ENCODE results near the gene MUC12. TPM values are rescaled to one million over a fixed set of nuclear protein-coding genes. Genes with fewer than 3 reads are reported as not detected.

The MUC12 gene
- polyA plus RNA-seq, 1 donor (not counting 4 experiments of a cell fraction or from before 2014, with no cell fraction given): 0.24 TPM

- Histone ChIP-seq H4K20me1 (ENCODE audit: control insufficient read depth, extremely low read depth, insufficient read depth, low read length) (no peaks in the 10 kb centered on the region), H3K4me1 (ENCODE audit: control insufficient read depth, extremely low read depth, insufficient read depth, low read length) (no peaks in the 10 kb centered on the region), H3K4me2 (ENCODE audit: control insufficient read depth, extremely low read depth, insufficient read depth, low read depth, low read length) (no peak within 1 kb of the TSS), H3K9me3 (ENCODE audit: control insufficient read depth, low read depth, low read length) (no peaks in the 10 kb centered on the region), H3K27me3 (ENCODE audit: control insufficient read depth, extremely low read depth, insufficient read depth, low read length) (peaks cover 15% of the 10 kb centered on the region), H3K27ac (ENCODE audit: control insufficient read depth, insufficient read depth, low read length) (no peak within 1 kb of the TSS), H3K4me3 (ENCODE audit: control insufficient read depth in 2 of 3, extremely low read depth in 1 of 3, insufficient read depth in 2 of 3, low read depth in 1 of 3, low read length in 3 of 3) (no peak within 1 kb of the TSS), H3K36me3 (ENCODE audit: control insufficient read depth in 2 of 2, extremely low read depth in 1 of 2, insufficient read depth in 2 of 2, low read length in 2 of 2) (no peaks in the 10 kb centered on the region), H2AFZ (ENCODE audit: control insufficient read depth, low read length) (no peak within 1 kb of the TSS), H3K9ac (ENCODE audit: control insufficient read depth, extremely low read depth, insufficient read depth, low read length) (no peak within 1 kb of the TSS), H3K79me2 (ENCODE audit: control insufficient read depth, insufficient read depth, low read length) (no peaks in the 10 kb centered on the region), H3K9me1 (ENCODE audit: control insufficient read depth, extremely low read depth, insufficient read depth, low read length) (no peaks in the 10 kb centered on the region)
- dilution Hi-C loops (cut with MboI; ENCODE audit: extremely low pct_ligation_motif_present, low sequenced_read_pairs): loop anchor here (10.0 kb wide), 1 partner anchor 65 kb away; the partner anchor contains the start of gene UFSP1
- DNase-seq (ENCODE audit: low read depth, low spot score) (no peak), FAIRE-seq (no peak)
- no peak for TF ChIP-seq CTCF (optimal IDR thresholded peaks at IDR 0.05 in 1 of 3, IDR thresholded peaks at IDR 0.05 in 1 of 3, conservative IDR thresholded peaks at IDR 0.05 in 1 of 3; ENCODE audit: extremely low read depth in 1 of 3, insufficient read depth in 2 of 3, low read length in 3 of 3)
- TF ChIP-seq EZH2 (IDR thresholded peaks at IDR 0.05; ENCODE audit: low read length): no peak
These were observed 20.0 kb upstream of the MUC12 start, which contains the start of gene MUC3A for GRCh38 chr7:100949227-100949932. MUC3A (plus strand) TSS chr7:100949534; CDS start chr7:100949625, 91 bp downstream.

- H3K27me3 ChIP-seq (ENCODE audit: control insufficient read depth, extremely low read depth, insufficient read depth, low read length): peaks cover 15% of the 10 kb centered on the region
- H4K20me1 ChIP-seq (ENCODE audit: control insufficient read depth, extremely low read depth, insufficient read depth, low read length): no peaks in the 10 kb centered on the region
- FAIRE-seq: no peak
- dilution Hi-C loops (cut with MboI; ENCODE audit: extremely low pct_ligation_motif_present, low sequenced_read_pairs): loop anchor here (10.0 kb wide), 1 partner anchor 65 kb away; the partner anchor contains the start of gene UFSP1
- H3K4me1 ChIP-seq (ENCODE audit: control insufficient read depth, extremely low read depth, insufficient read depth, low read length): no peaks in the 10 kb centered on the region
- H3K4me3 ChIP-seq (ENCODE audit: control insufficient read depth in 2 of 3, extremely low read depth in 1 of 3, insufficient read depth in 2 of 3, low read depth in 1 of 3, low read length in 3 of 3): no peak overlapping the region
- no peak overlapping the region for H3K4me2 ChIP-seq (ENCODE audit: control insufficient read depth, extremely low read depth, insufficient read depth, low read depth, low read length)
- TF ChIP-seq EZH2 (IDR thresholded peaks at IDR 0.05; ENCODE audit: low read length) (no peak), CTCF (optimal IDR thresholded peaks at IDR 0.05 in 1 of 3, IDR thresholded peaks at IDR 0.05 in 1 of 3, conservative IDR thresholded peaks at IDR 0.05 in 1 of 3; ENCODE audit: extremely low read depth in 1 of 3, insufficient read depth in 2 of 3, low read length in 3 of 3) (no peak)
- no peaks in the 10 kb centered on the region for H3K9me1 ChIP-seq (ENCODE audit: control insufficient read depth, extremely low read depth, insufficient read depth, low read length)
- no peak overlapping the region for H3K27ac ChIP-seq (ENCODE audit: control insufficient read depth, insufficient read depth, low read length)
- no peak for DNase-seq (ENCODE audit: low read depth, low spot score)
- H3K9me3 ChIP-seq (ENCODE audit: control insufficient read depth, low read depth, low read length): no peaks in the 10 kb centered on the region
- H3K9ac ChIP-seq (ENCODE audit: control insufficient read depth, extremely low read depth, insufficient read depth, low read length): no peak overlapping the region
- H2AFZ ChIP-seq (ENCODE audit: control insufficient read depth, low read length): no peak overlapping the region
- H3K36me3 ChIP-seq (ENCODE audit: control insufficient read depth in 2 of 2, extremely low read depth in 1 of 2, insufficient read depth in 2 of 2, low read length in 2 of 2): no peaks in the 10 kb centered on the region
- no peaks in the 10 kb centered on the region for H3K79me2 ChIP-seq (ENCODE audit: control insufficient read depth, insufficient read depth, low read length)
These were observed 19.4 kb upstream of the MUC12 start for GRCh38 chr7:100949933-100950443.

Measured in keratinocyte (primary cell).